Hematopoietic multipotent progenitor cell treated with erythropoietin and hydrocortisone succinate and interleukin-3 and kit ligand, for 6 days (in vitro differentiated cells): ENCODE results near the gene TCEAL5.
"Not testable (repeated sequence)": the region's sequence is repeated elsewhere in the genome, so short reads cannot be mapped to it uniquely, and the experiment has no call there.

Experiments used
- DNase-seq: peaks from one replicate; pipeline ENCODE4 v3.0.0-alpha.2; 2015

Gene TCEAL5

DNA sequence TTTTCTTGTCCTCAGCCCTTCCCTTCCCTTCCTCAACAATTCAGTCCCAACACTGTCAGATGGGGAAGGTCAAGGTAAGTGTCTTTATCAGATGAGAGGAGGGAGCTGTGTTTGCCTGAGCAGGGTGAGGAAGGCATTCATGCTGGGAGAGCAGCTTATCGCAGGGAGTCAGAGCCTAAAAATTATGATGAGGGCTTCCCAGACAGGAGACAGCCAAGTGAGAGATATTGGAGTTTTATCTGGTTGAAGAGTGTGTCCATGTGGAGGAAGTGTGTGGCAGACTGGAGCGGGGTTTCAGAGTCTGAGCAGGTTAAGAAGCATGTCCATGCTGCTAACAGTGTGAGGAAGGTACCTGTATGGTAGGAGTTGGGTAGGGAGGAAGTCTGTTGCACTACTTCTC is 43.3 kb downstream of the TCEAL5 start:
- no peak for DNase-seq

DNA sequence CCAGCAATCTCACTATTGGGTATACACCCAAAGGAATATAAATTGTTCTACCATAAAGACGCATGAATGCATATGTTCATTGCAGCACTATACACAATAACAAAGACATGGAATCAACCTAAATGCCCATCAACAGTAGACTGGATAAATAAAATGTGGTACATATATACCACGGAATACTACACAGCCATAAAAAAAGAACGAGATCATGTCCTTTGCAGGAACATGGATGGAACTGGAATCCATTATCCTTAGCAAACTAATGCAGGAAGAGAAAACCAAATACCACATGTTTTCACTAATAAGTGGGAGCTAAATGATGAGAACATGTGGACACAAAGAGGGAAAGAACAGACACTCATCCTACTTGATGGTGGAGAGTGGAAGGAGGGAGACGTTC is 50.6 kb downstream of the TCEAL5 start:
- not testable (repeated sequence) for DNase-seq
